ENCODE measurements around the gene MAMSTR. TPM values are rescaled to one million over a fixed set of nuclear protein-coding genes. Genes with fewer than 3 reads are reported as not detected.
A peak's percentile ranks its signal among the peaks of the same experiment; 100 is the strongest.

MAMSTR gene
- total and polyA plus RNA-seq, 11 donors: 0.65 to 5.5 (median 2.0) TPM

DNA sequence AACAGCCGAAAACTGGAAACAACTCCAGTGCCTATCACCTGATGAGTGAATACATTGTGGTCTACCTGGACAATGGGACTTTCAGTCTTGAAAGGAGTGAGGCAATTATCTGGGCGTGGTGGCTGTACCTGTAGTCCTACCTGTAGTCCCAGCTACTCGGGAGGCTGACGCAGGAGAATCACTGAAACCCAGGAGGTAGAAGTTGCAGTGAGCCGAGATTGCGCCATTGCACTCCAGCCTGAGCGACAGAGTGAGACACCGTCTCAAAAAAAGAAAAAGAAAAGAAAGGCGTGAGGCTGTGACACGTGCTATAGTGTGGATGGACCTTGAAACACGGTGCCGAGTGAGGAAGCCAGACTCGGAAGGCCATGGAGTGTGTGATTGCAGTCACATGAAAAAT lies 42.6 kb downstream of the MAMSTR start:
- no peaks in the 10 kb centered on the region for H3K27me3 ChIP-seq
- H3K36me3 ChIP-seq: no peaks in the 10 kb centered on the region
- H3K27ac ChIP-seq: no peak overlapping the region
- TF ChIP-seq POLR2A (IDR thresholded peaks at IDR 0.05): no peak
- TF ChIP-seq, protein P1, sequence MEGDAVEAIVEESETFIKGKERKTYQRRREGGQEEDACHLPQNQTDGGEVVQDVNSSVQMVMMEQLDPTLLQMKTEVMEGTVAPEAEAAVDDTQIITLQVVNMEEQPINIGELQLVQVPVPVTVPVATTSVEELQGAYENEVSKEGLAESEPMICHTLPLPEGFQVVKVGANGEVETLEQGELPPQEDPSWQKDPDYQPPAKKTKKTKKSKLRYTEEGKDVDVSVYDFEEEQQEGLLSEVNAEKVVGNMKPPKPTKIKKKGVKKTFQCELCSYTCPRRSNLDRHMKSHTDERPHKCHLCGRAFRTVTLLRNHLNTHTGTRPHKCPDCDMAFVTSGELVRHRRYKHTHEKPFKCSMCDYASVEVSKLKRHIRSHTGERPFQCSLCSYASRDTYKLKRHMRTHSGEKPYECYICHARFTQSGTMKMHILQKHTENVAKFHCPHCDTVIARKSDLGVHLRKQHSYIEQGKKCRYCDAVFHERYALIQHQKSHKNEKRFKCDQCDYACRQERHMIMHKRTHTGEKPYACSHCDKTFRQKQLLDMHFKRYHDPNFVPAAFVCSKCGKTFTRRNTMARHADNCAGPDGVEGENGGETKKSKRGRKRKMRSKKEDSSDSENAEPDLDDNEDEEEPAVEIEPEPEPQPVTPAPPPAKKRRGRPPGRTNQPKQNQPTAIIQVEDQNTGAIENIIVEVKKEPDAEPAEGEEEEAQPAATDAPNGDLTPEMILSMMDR (IDR thresholded peaks at IDR 0.05): no peak
- no peak overlapping the region for H3K4me3 ChIP-seq
- intact Hi-C loops (cut with DNase I): loop anchor here (5.0 to 10.0 kb wide), 10 partner anchors 35 to 168 kb away; partner anchors contain the start of gene HSD17B14 (in 4 of the 10)
- no peaks in the 10 kb centered on the region for H3K9me3 ChIP-seq
- DNase-seq (no peak), ATAC-seq (no peak)
- peaks cover 0 to 12% (median 7%) of the 10 kb centered on the region in 12 donors for H3K4me1 ChIP-seq
- WGBS, 4 donors: 92 to 96% (median 95%) methylated on average over 13 of the region's 13 CpGs

DNA sequence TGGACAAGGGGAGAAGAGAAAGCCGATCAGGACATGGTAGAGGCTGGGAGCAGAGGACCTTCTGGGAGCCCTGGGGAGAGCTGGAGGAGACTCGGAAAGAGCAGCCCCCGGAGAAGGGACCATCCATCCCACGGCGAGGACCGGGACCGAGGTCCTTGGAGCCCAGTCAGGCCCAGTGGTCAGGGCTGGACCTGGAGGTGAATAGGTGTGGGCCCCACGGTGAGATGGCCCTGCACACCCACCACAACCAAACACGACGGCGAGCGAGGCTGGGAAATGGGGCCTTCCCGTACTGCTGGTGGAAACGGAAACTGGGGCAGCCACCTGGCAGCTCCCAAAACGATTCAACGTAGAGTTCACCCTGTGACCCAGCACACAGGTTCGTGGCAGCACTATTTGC lies 43.0 kb downstream of the MAMSTR start:
- H3K27me3 ChIP-seq: no peaks in the 10 kb centered on the region
- intact Hi-C loops (cut with DNase I): loop anchor here (5.0 to 10.0 kb wide), 10 partner anchors 36 to 168 kb away; partner anchors contain the start of gene HSD17B14 (in 4 of the 10)
- H3K9me3 ChIP-seq: no peaks in the 10 kb centered on the region
- H3K4me3 ChIP-seq: no peak overlapping the region
- TF ChIP-seq, protein P1 (IDR thresholded peaks at IDR 0.05): no peak
- no peak for TF ChIP-seq POLR2A (IDR thresholded peaks at IDR 0.05)
- H3K36me3 ChIP-seq: no peaks in the 10 kb centered on the region
- DNase-seq (no peak), ATAC-seq (no peak)
- H3K4me1 ChIP-seq: peaks cover 0 to 12% (median 7%) of the 10 kb centered on the region in 12 donors
- WGBS, 4 donors: 91 to 94% (median 94%) methylated on average over 16 to 17 of the region's 17 CpGs
- no peak overlapping the region for H3K27ac ChIP-seq

DNA sequence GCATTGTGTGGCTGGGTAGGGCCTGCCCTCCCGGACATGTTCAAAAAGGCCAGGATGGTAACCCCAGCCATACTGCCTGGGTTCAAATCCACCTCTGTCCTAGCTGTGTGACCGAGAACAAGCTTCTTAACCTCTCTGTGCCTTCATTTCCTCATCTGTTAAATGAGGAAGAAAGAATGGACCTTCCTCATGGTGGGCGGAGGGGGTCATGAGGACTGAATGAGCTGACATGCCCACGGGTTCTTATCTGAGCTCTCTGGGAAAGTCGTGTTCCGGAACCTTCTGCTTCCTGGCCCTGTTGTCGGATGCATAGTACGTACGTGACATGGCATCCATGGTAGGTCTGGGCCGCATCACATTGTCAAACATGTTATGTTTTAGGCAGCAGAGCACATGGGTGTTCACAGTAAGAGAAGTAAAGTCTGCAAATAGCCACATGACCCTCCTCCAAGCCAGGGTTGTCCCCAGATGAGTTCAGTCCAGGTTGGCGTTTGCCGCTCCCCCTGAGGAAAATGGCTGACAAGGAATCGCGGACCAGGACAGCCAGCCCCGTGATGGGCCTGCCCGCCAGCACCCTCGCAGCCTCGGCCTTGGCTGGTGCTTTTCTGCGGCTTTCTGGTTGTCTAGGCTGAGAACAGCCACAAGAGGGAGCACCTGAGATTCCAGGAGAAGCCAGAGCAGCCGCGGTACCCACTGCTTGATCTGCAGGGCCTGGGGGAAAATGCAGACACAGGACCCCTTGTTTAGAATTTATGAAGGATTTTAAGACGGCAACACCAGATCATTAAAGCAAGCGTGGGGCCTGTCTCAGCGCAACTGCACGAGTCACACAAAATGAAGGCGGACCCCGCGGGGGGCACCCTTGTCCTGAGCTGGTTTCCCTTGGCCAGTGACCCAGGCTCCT lies 44.4 kb downstream of the MAMSTR start:
- no peak overlapping the region for H3K4me3 ChIP-seq
- 35 to 56% (median 39%) methylated on average over 18 to 28 of the region's 28 CpGs for WGBS, 4 donors
- DNase-seq (peak; percentile 79 to 87 (median 84)), ATAC-seq (peak; percentile 58 to 89 (median 80))
- intact Hi-C loops (cut with DNase I): loop anchor here (1.0 to 10.0 kb wide), 12 partner anchors 29 to 170 kb away; partner anchors contain the start of genes HSD17B14 (in 4 of the 10) and CA11 (in 2 of the 10)
- peaks cover 0 to 12% (median 7%) of the 10 kb centered on the region in 12 donors for H3K4me1 ChIP-seq
- no peak for TF ChIP-seq POLR2A (IDR thresholded peaks at IDR 0.05)
- TF ChIP-seq, protein P1 (IDR thresholded peaks at IDR 0.05): peak; percentile 76 to 94 (median 87)
- peak overlapping the region in 2 of 12 donors; percentile 2 to 46 for H3K27ac ChIP-seq
- no peaks in the 10 kb centered on the region for H3K9me3 ChIP-seq
- no peaks in the 10 kb centered on the region for H3K36me3 ChIP-seq
- H3K27me3 ChIP-seq: no peaks in the 10 kb centered on the region

DNA sequence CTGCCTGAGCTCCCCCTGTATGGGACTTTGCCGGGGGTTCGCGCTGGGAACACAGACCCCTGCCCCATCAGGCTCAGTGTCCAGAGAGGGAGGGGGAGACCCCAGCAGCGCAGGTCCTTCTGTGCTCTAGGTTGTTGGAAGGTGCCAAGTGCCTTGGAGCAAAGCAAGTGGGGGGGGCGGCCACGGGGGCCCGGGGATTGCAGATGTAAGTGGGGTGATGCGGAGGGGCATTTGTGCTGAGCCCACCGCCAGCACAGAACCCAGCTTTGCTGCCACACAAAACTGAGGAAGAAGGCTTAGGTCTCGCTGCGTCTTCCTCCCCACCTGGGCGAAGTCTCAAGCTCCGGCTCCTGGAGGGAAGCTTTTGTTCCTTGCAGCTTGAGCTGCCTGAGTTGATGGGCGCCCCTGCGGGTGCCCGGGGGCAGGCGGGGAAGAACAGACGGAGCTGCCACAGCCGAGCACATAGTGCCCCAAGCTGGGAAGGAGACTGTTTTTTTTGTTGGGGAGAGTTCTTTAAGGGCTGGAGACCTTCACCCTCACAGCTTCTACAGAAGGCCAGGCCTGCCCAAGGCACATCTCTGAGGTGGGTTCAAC lies 45.2 kb downstream of the MAMSTR start:
- intact Hi-C loops (cut with DNase I): loop anchor here (2.0 to 10.0 kb wide), 7 partner anchors 50 to 170 kb away; partner anchors contain the start of gene HSD17B14 (in 4 of the 10)
- DNase-seq (no peak), ATAC-seq (no peak)
- TF ChIP-seq, protein P1 (IDR thresholded peaks at IDR 0.05): no peak
- no peak for TF ChIP-seq POLR2A (IDR thresholded peaks at IDR 0.05)
- H3K27ac ChIP-seq: no peak overlapping the region
- no peaks in the 10 kb centered on the region for H3K9me3 ChIP-seq
- peaks cover 0 to 12% (median 7%) of the 10 kb centered on the region in 12 donors for H3K4me1 ChIP-seq
- H3K27me3 ChIP-seq: no peaks in the 10 kb centered on the region
- 86 to 92% (median 90%) methylated on average over 13 to 19 of the region's 19 CpGs for WGBS, 4 donors
- no peaks in the 10 kb centered on the region for H3K36me3 ChIP-seq
- no peak overlapping the region for H3K4me3 ChIP-seq

Measured in heart left ventricle (tissue), 16 donors.